ENCODE results near the gene NRM.

GRCh38 chr6:30738532-30738931 lies 47.7 kb upstream of the NRM start:
- TF ChIP-seq, protein P1, sequence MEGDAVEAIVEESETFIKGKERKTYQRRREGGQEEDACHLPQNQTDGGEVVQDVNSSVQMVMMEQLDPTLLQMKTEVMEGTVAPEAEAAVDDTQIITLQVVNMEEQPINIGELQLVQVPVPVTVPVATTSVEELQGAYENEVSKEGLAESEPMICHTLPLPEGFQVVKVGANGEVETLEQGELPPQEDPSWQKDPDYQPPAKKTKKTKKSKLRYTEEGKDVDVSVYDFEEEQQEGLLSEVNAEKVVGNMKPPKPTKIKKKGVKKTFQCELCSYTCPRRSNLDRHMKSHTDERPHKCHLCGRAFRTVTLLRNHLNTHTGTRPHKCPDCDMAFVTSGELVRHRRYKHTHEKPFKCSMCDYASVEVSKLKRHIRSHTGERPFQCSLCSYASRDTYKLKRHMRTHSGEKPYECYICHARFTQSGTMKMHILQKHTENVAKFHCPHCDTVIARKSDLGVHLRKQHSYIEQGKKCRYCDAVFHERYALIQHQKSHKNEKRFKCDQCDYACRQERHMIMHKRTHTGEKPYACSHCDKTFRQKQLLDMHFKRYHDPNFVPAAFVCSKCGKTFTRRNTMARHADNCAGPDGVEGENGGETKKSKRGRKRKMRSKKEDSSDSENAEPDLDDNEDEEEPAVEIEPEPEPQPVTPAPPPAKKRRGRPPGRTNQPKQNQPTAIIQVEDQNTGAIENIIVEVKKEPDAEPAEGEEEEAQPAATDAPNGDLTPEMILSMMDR (IDR thresholded peaks at IDR 0.05) = no peak
- no peak for TF ChIP-seq POLR2A (IDR thresholded peaks at IDR 0.05)
